Spleen (tissue), 7 donors: ENCODE results near the gene SLC1A5.

Experiments used
- POLR2A ChIP-seq, 3 donors: fragments of 450-650 bp; IDR thresholded peaks; one replicate each; pipeline ENCODE4 v1.5.1; 2017; ENCODE audit warnings: antibody characterized with exemption in 3 of 3, mild to moderate bottlenecking in 1 of 3
- TF ChIP-seq, protein P1 (sequence below), 11 experiments: fragments of 200-600 bp in 7 of 11; fragments of 450-650 bp in 4 of 11; sonication (generic) in 4 of 11; IDR thresholded peaks in 8 of 11; conservative IDR thresholded peaks in 3 of 11; 1 replicate in 7 of 11; 2 replicates in 4 of 11; pipeline versions ENCODE4 v1.4.0 to v1.8.0; 2016 to 2021; ENCODE audit warnings: antibody characterized with exemption in 11 of 11, inconsistent platforms in 4 of 11, mild to moderate bottlenecking in 1 of 11
- donor health status: DM: no; HTN: no; CAD: no; lungs with moderate emphysema.
- donor health status: DM: no; HTN: no; CAD: no.
- donor health status: DM: no; HTN: no; CAD: no.

DNA sequence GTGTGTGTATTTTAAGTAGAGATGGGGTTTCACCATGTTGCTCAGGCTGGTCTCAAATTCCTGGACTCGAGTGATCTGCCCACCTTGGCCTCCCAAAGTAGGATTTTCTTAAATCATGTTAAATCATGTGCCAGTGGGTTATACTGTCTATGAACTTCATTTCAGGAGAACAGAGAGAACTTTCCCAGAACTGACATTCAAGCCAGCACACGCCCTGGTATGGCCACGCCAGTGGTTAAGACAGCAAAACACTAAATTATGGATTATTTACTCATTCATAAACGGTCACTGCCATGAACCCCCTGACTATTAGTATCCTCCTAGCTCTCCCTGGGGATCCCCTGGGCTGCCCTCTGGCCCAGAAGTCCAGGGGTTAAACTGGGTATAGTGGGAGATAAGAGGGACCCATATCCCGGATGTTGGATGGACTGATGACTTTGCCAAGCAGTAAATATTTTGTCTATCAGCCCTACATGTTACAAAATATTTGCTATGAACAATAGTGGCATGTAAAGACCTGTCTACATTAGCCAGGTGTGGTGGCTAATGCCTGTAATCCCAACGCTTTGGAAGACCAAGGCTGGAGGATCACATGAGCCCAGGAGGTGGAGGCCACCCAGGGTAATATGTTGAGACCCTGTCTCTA is 26.0 kb downstream of the SLC1A5 start:
- no peak for TF ChIP-seq POLR2A (IDR thresholded peaks at IDR 0.05)
- TF ChIP-seq, protein P1, sequence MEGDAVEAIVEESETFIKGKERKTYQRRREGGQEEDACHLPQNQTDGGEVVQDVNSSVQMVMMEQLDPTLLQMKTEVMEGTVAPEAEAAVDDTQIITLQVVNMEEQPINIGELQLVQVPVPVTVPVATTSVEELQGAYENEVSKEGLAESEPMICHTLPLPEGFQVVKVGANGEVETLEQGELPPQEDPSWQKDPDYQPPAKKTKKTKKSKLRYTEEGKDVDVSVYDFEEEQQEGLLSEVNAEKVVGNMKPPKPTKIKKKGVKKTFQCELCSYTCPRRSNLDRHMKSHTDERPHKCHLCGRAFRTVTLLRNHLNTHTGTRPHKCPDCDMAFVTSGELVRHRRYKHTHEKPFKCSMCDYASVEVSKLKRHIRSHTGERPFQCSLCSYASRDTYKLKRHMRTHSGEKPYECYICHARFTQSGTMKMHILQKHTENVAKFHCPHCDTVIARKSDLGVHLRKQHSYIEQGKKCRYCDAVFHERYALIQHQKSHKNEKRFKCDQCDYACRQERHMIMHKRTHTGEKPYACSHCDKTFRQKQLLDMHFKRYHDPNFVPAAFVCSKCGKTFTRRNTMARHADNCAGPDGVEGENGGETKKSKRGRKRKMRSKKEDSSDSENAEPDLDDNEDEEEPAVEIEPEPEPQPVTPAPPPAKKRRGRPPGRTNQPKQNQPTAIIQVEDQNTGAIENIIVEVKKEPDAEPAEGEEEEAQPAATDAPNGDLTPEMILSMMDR (IDR thresholded peaks at IDR 0.05 in 8 of 11, conservative IDR thresholded peaks at IDR 0.05 in 3 of 11): no peak
